Left renal pelvis (tissue), 4 donors: ENCODE results near the gene RPF1. TPM values are rescaled to one million over a fixed set of nuclear protein-coding genes. Genes with fewer than 3 reads are reported as not detected.
A peak's percentile ranks its signal among the peaks of the same experiment; 100 is the strongest.
"Not testable (repeated sequence)": the region's sequence is repeated elsewhere in the genome, so short reads cannot be mapped to it uniquely, and the experiment has no call there.

Experiments
- DNase-seq, 4 donors: peaks; one replicate each; pipeline ENCODE4 v3.0.0-alpha.2; 2013; ENCODE audit warnings: low read depth in 4 of 4, low spot score in 3 of 4
- polyA plus RNA-seq, 4 donors: library from polyadenylated mRNA; unstranded; fragments of 120-200 nt; gene quantifications; one replicate each; pipeline ENCODE4 v1.2.1, GENCODE V29; 2013; ENCODE audit not compliant: insufficient read length in 4 of 4

RPF1 gene
- polyA plus RNA-seq, 4 donors, result 35.2 to 55.9 (median 45.5) TPM

DNA sequence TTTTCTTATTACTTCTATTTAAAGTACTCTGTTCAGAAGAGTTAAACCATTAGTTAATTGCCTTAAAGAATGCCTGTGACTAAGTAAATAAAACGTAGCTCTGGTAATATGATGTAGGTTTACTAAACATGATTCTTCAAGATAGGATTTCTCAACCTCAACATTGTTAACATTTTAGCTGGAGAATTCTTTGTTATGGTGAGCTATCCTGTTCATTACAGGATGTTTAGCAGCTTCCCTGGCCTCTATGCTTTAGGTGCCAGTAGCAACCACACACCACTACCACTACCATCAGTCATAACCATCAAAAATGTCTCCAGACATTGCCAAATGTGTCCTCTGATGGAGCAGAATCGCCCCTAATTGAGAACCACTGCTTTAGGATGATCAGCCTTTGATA lies 10.7 kb downstream of the RPF1 start:
- DNase-seq, result no peak

GRCh38 chr1:84492726-84493125 lies 13.7 kb downstream of the RPF1 start:
- DNase-seq, result no peak

DNA sequence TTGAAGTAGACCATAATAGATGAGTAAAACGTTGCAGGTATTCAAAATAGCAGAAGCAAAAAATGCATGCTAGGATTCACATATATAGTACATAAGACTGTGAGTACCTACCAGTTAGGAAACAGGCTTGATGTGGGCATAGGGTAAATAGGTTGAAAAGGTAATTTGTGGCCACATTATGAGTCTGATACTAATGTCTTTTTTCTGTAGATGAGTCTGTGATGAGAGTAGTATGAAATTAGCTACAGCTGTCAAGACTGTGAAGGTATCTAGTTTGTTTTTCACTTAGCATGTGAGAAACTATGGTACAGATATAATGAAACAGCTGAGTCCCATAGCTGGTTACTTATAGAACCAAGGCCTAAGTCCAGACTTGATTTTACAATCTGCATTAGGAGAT lies 14.7 kb downstream of the RPF1 start:
- no peak for DNase-seq

DNA sequence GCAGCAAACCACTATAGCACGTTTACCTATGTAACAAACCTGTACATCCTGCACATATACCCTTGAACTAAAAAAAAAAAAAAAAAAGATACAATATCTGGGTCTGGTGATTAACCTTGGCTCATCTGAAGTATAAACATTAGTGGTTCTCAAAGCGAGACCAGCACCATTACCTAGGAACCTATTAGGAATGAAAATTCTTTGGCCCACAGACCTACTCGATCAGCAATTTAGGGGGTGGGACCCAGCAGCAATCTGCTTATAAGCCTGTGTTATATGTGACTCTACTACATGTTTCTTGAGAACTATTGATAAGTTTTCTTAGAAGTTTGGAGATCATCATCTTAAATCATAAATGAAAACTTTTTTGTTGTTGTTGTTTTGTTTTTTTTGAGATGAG lies 17.4 kb downstream of the RPF1 start:
- no peak for DNase-seq

DNA sequence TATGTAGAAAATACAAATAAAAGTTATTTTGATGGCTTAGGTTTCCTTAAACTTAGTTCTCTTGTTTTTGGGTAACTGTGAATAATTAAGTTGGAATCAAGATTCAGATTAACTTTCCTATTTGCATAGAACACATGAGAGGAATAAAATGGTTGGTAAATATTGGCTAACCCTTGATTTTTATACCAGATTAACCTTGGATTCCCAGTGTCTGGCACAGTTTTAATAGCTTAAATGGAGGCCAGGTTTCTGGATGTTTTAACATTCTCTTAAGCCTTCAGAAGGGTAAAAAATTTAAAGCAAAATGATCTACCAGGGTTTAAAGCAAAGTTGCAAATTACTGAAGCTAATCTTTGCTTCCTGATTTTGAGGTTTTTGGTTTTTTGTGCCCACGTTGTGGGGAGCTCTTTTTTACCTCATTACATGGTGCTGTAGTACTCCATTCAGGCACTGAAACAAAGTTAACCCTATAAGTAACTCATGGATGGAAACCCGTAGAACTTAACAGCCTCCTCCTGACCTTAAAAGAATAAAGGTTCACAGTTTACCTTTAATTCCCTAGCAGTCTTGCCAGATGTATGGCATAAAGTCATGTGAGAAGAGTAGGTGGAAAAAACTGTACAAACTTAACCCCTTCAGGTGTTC lies 18.7 kb downstream of the RPF1 start:
- DNase-seq, result no peak

DNA sequence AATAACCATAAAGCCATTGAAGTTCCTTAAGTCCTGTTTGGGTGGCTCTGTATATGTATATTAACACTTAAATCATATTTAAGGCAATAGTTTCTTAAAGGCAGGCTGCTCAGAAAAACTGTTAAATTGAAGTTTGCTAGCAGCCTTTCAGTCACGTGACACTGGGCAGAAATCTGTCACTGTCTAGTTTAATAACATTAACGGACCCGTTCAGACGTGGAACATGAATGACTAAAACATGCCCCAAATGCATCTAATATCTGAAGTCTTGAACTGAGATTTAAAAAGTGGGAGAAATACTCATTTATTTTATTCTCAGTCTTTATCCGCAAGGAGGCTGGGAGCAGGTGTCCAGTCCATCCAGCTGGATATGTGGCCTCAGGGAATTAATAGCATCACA lies 23.9 kb downstream of the RPF1 start:
- DNase-seq, result no peak

DNA sequence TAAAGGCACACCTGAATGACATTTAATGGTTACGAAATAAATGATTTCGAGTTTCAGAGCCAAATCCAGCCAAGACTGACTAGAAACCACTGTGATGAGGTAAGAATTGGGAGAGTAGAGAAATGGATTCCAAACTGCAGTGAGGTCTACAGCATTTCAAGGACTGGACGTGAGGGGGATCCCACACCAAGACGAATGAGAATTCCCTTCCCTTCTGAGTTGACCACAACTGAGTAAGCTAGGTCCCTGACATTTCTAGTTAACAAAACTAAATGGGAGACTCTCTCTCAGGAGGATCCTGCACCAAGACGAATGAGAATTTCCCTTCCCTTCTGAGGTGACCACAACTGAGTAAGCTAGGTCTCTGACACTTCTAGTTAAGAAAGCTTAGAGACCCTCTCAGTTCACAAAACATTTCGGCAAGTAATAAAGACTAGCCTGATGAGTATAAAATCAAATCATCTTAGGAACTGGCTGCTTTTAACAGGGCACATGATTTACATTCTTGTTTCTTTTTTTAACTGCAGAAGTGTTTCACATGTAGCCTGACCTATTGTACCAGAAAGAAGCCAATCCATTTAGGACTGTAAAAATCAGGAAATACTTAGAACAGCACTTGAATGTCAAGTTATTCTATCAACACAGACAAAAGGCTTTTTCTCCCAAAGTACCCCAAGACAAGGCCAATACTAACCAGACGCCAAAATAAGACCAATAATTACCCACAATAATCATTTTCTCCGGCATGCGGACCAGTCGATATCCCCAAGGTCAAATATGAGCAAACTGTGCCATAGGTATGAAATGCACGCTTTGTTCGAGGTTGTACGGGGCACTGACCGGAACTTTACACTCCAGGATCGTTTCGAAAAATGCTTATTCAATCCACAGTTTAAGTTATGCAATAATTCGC lies 25.8 kb downstream of the RPF1 start:
- DNase-seq, result peak in 3 of 4 donors; percentile 3 to 18 (median 9)

- peak in 2 of 4 donors; percentile 45 to 59 for DNase-seq
Measured at GRCh38 chr1:84505493-84506001, 26.5 kb downstream of the RPF1 start.

DNA sequence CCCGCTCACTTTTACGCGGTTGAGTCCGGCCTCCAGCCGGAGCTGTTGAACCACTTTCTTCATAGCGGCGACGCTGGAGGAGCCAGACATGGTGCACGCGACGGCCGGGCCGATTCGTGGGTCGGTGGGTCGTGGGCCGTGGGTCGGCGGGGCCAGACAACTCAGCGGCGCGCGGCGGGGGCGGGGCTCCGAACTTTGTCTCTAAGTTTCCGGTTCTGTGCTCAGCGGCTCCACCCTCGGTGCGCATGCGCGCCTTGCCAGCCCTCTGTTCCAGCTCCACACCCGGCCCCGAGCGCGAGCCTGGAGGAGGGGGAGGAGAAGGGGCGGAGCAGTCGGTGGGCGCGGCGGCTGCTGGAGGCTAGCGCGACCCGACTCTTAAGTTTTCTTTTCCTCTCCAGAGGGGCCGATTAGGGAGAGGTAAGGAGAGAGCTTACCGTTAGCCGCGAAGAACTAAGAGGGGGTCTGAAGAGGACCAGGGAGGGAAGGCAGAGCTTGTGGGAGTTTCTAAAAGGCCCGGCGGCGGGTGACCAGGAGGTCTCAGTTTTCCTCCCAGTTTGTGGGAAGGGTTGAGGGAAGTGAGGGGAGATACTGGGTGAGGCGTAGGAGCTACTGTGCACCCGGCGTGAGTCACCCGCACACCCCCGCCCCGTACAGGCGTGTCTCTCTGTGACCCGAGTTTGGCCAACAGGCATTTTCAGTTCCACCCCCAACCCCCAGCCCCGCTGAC lies 27.1 kb downstream of the RPF1 start, which contains the start of the genes GNG5 and SPATA1:
GNG5 (minus strand) TSS at position 580 of the 727 bp plus-strand sequence; CDS start at position 90, 490 bp downstream.
SPATA1 (plus strand) TSS at position 385 of the 727 bp plus-strand sequence. CDS start 9,974 bp downstream, outside the sequence.
- DNase-seq, result peak; percentile 92 to 96 (median 94)

GRCh38 chr1:84506729-84507453 lies 27.8 kb downstream of the RPF1 start:
- DNase-seq, result peak in 2 of 4 donors; percentile 1 to 3

DNA sequence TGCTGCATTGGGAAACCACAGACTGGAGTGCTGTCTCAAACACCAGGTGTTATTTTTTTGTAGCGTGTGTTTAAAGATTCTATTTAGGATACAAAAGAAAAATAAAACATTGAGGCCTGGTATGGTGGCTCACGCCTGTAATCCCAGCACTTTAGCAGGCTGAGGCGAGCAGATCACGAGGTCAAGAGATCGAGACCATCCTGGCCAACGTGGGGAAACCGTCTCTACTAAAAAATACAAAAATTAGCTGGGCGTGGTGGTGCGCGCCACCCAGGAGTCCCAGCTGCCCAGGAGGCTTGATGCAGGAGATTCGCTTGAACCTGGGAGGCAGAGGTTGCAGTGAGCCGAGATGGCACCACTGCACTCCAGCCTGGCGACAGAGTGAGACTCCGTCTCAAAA lies 28.8 kb downstream of the RPF1 start:
- not testable (repeated sequence) for DNase-seq

GRCh38 chr1:84508510-84508909 lies 29.4 kb downstream of the RPF1 start:
- no peak for DNase-seq

- no peak for DNase-seq
Measured at GRCh38 chr1:84509029-84509428, 30.0 kb downstream of the RPF1 start.

DNA sequence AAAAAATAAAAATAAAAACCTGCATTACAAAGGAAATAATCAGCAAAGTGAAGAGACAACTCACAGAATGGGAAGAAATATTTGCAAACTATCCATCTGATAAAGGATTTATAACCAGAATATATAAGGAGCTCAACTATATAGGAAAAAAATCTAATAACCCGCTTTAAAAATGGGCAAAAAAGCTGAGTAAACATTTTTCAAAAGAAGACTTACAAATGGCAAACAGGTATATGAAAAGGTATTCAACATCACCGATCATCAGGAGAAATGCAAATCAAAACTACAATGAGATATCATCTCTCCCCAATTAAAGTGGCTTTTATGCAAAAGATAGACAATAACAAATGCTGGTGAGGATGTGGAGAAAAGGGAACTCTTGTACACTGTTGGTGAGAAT lies 31.1 kb downstream of the RPF1 start:
- no peak for DNase-seq

- no peak for DNase-seq
Measured at GRCh38 chr1:84510668-84511067, 31.6 kb downstream of the RPF1 start.

DNA sequence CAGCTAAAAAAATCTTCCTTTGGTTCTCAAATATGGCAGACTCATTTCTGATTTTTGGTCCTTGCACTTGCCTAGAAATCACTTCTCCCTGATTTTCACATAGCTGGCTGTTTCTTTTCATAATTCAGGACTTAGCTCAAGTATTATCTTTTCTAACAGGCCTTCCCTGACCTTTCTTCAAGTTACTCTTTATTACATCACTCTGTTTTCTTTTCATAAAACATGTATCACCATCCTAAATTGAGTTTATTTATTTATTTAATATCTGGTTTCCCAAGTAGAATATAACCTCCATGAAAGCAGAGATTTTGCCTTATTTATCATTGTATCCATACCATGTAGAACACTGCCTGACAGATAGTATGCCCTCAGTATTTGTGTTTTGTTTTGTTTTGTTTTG lies 45.5 kb downstream of the RPF1 start:
- no peak for DNase-seq

DNA sequence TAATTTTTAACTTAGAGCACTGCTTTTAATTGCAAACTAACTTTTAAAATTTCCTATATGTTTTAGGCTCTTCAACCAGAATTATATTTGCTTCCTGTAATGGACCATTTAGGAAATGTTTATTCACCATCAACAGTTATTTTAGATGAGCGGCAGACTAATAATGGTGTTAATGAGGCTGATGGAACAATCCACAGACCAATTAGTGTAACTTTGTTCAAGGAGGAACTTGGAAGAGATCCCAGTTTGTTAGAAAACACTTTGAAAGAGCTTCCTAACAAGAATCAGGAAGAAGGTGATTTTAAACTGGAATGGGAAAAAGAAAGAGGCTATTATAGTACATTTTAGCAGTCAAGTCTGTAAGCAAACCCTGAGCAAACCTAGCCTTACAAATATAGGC lies 46.7 kb downstream of the RPF1 start:
- DNase-seq, result no peak

- DNase-seq, result no peak
Measured at GRCh38 chr1:84538599-84538998, 59.5 kb downstream of the RPF1 start.

DNA sequence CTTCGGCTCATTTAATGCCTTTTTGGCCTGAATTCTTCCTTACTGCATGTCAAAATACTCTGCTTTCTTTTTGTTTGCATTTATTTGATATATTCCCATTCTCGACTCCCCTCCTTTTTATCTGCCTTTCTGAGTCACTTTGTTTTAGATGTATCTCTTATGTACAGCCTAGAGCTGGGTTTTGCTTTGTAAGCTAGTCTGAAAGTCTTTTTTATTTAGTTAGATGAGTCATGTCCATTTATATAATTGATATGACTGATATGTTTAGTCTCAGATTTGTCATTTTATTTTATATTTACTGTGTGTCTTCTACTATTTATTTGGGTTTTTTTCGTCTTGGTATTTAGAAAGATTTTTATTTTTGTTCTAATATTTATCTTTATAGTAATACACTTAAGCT lies 60.9 kb downstream of the RPF1 start:
- no peak for DNase-seq

- peak; percentile 7 to 34 (median 10) for DNase-seq
Measured at GRCh38 chr1:84540759-84541158, 61.7 kb downstream of the RPF1 start.
